Measurements from ENCODE around the gene FLT1. TPM values are rescaled to one million over a fixed set of nuclear protein-coding genes. Genes with fewer than 3 reads are reported as not detected.

Gene FLT1
- total and polyA plus RNA-seq, 7 donors = 9.0 to 38.6 (median 15.6) TPM

- peaks cover 4% of the 10 kb centered on the region for H3K4me1 ChIP-seq
- peaks cover 15% of the 10 kb centered on the region for H3K9me3 ChIP-seq
- H3K27me3 ChIP-seq (ENCODE audit: insufficient read depth in 3 of 3, low read length in 2 of 3) = no peaks in the 10 kb centered on the region
- intact Hi-C loops (cut with DNase I) = no loop called here
- no peak overlapping the region for H3K4me3 ChIP-seq
- WGBS, 3 donors = 95 to 96% (median 95%) methylated on average over 2 of the region's 2 CpGs
- DNase-seq (no peak), ATAC-seq (no peak)
- no peak overlapping the region for H3K27ac ChIP-seq
- no peaks in the 10 kb centered on the region for H3K36me3 ChIP-seq (ENCODE audit: insufficient read depth in 1 of 2, low read depth in 1 of 2)
- TF ChIP-seq CTCF (IDR thresholded peaks at IDR 0.05) = no peak
These were observed 47.7 kb downstream of the FLT1 start for GRCh38 chr13:28447206-28447605.

GRCh38 chr13:28442839-28443238 is 52.1 kb downstream of the FLT1 start:
- Histone ChIP-seq H3K9me3 (peaks cover 10% of the 10 kb centered on the region), H3K36me3 (ENCODE audit: insufficient read depth in 1 of 2, low read depth in 1 of 2) (no peaks in the 10 kb centered on the region), H3K27ac (no peak overlapping the region), H3K4me3 (no peak overlapping the region), H3K4me1 (no peaks in the 10 kb centered on the region), H3K27me3 (ENCODE audit: insufficient read depth in 3 of 3, low read length in 2 of 3) (peaks cover 0 to 1% (median 0%) of the 10 kb centered on the region in 3 donors)
- intact Hi-C loops (cut with DNase I) = no loop called here
- DNase-seq (no peak), ATAC-seq (no peak)
- no peak for TF ChIP-seq CTCF (IDR thresholded peaks at IDR 0.05)
- WGBS, 3 donors = 39 to 48% (median 41%) methylated on average over 3 of the region's 3 CpGs

GRCh38 chr13:28441529-28441928 is 53.4 kb downstream of the FLT1 start:
- Histone ChIP-seq H3K27me3 (ENCODE audit: insufficient read depth in 3 of 3, low read length in 2 of 3) (peaks cover 0 to 1% (median 0%) of the 10 kb centered on the region in 3 donors), H3K9me3 (peaks cover 3% of the 10 kb centered on the region), H3K36me3 (ENCODE audit: insufficient read depth in 1 of 2, low read depth in 1 of 2) (no peaks in the 10 kb centered on the region), H3K4me1 (no peaks in the 10 kb centered on the region), H3K4me3 (no peak overlapping the region), H3K27ac (no peak overlapping the region)
- no peak for ATAC-seq
- no peak for DNase-seq
- no peak for TF ChIP-seq CTCF (IDR thresholded peaks at IDR 0.05)
- intact Hi-C loops (cut with DNase I) = no loop called here

GRCh38 chr13:28440774-28441504 is 54.0 kb downstream of the FLT1 start:
- intact Hi-C loops (cut with DNase I) = no loop called here
- Histone ChIP-seq H3K9me3 (peaks cover 3% of the 10 kb centered on the region), H3K27ac (no peak overlapping the region), H3K4me1 (no peaks in the 10 kb centered on the region), H3K4me3 (no peak overlapping the region), H3K36me3 (ENCODE audit: insufficient read depth in 1 of 2, low read depth in 1 of 2) (no peaks in the 10 kb centered on the region), H3K27me3 (ENCODE audit: insufficient read depth in 3 of 3, low read length in 2 of 3) (peaks cover 0 to 2% (median 2%) of the 10 kb centered on the region in 3 donors)
- DNase-seq (no peak), ATAC-seq (no peak)
- 63 to 72% (median 71%) methylated on average over 4 of the region's 4 CpGs for WGBS, 3 donors
- no peak for TF ChIP-seq CTCF (IDR thresholded peaks at IDR 0.05)

Data from psoas muscle (tissue), 8 donors.